Measurements from ENCODE around the gene PPA1.

DNA sequence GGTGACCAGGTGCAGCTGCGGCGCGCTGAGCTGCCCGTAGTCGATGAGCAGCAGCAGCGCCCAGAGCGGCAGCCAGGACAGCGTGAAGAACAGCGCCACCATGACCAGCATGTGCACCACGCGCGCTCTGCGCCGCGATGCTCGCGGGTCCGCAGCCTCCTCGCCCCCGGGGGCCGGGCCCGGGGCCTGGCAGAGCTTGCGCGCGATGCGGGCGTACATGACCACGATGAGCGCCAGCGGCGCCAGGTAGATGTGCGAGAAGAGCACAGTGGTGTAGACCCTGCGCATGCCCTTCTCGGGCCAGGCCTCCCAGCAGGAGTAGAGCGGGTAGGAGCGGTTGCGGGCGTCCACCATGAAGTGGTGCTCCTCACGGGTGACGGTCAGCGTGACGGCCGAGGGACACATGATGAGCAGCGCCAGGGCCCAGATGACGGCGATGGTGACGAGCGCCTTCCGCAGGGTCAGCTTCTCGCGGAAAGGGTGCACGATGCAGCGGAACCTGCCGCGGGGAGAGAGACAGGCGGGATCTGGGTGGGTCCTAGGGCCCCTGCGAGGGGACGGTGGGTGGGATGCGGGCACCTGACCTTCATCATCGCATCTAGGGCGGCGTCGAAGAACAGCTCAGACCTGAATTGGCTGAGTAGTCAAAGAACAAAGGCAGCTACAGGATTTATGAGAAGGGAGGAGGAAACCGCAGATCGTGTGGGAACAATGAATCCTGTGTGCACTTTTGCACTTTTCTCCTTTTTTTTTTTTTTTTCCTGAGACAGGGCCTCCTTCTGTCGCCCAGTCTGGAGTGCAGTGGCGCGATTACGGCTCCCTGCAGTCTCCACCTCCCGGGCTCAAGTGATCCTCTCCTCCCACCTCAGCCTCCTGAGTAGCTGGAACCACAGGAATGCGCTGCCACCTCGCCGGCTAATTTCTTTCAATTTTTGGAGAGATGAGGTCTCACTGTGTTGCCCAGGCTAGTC, 22.4 kb upstream of the PPA1 start:
- TF ChIP-seq, protein P1, sequence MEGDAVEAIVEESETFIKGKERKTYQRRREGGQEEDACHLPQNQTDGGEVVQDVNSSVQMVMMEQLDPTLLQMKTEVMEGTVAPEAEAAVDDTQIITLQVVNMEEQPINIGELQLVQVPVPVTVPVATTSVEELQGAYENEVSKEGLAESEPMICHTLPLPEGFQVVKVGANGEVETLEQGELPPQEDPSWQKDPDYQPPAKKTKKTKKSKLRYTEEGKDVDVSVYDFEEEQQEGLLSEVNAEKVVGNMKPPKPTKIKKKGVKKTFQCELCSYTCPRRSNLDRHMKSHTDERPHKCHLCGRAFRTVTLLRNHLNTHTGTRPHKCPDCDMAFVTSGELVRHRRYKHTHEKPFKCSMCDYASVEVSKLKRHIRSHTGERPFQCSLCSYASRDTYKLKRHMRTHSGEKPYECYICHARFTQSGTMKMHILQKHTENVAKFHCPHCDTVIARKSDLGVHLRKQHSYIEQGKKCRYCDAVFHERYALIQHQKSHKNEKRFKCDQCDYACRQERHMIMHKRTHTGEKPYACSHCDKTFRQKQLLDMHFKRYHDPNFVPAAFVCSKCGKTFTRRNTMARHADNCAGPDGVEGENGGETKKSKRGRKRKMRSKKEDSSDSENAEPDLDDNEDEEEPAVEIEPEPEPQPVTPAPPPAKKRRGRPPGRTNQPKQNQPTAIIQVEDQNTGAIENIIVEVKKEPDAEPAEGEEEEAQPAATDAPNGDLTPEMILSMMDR (IDR thresholded peaks at IDR 0.05; ENCODE audit: insufficient read depth, low read length, poor library complexity, severe bottlenecking) = no peak
- TF ChIP-seq EZH2phosphoT487 (conservative IDR thresholded peaks at IDR 0.05; ENCODE audit: low read length) = no peak
